BLaER1 treated with 17β-estradiol and CSF1 and Interleukin-3, amounts not matched to agents 10 nM and 100 nM (cell line): ENCODE measurements around the gene LRBA.

Experiments used
- H3K27ac ChIP-seq, 11 experiments: shearing (Covaris generic); formaldehyde crosslinking; 2 replicates each; pipeline ENCODE4 v1.8.1; 2022
- H3K27me3 ChIP-seq, 11 experiments: shearing (Covaris generic); formaldehyde crosslinking; 2 replicates each; pipeline ENCODE4 v1.8.1; 2022
- H3K36me3 ChIP-seq, 11 experiments: shearing (Covaris generic); formaldehyde crosslinking; 2 replicates each; pipeline ENCODE4 v1.8.1; 2022
- H3K4me1 ChIP-seq, 10 experiments: shearing (Covaris generic); formaldehyde crosslinking; 2 replicates each; pipeline ENCODE4 v1.8.1; 2022
- H3K4me2 ChIP-seq, 11 experiments: shearing (Covaris generic); formaldehyde crosslinking; 2 replicates each; pipeline ENCODE4 v1.8.1; 2022
- H3K4me3 ChIP-seq, 10 experiments: shearing (Covaris generic); formaldehyde crosslinking; 2 replicates each; pipeline ENCODE4 v1.8.1; 2022
- H3K9ac ChIP-seq, 11 experiments: shearing (Covaris generic); formaldehyde crosslinking; 2 replicates each; pipeline ENCODE4 v1.8.1; 2022
- H3K9me3 ChIP-seq, 11 experiments: shearing (Covaris generic); formaldehyde crosslinking; replicated peaks in 1 of 11; 2 replicates each; pipeline ENCODE4 v1.8.1; 2022
- H4K20me1 ChIP-seq, 11 experiments: shearing (Covaris generic); formaldehyde crosslinking; 2 replicates each; pipeline ENCODE4 v1.8.1; 2022
- Cebpa-rat ChIP-seq, 11 experiments: shearing (Covaris generic); IDR thresholded peaks; 2 replicates each; pipeline ENCODE4 v1.8.1; 2022

Gene LRBA

DNA sequence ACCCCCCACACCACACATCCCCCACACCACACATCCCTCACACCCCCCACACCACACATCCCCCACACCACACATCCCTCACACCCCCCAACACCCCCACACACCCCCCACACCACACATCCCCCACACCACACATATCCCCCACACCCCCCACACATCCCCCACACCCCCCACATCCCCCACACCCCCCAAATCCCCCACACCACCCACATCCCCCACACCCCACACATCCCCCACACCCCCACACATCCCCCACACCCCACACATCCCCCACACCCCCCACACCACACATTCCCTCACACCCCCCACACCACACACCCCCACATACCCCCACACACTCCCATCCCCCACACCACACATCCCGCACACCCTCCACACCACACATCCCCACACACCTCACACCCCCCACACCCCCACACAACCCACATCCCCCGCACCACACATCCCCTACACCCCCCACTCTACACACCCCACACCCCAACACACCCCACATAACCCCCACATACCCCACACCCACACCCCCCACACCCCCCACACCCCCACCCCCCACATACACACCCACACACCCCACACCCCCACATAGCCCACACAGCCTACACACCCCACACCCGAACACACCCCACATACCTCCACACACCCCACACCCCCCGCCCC, 764.0 kb downstream of the LRBA start:
- TF ChIP-seq Cebpa-rat (IDR thresholded peaks at IDR 0.05): no peak
- no peaks in the 10 kb centered on the region for H4K20me1 ChIP-seq
- H3K9ac ChIP-seq: no peak overlapping the region
- no peak overlapping the region for H3K27ac ChIP-seq
- H3K4me2 ChIP-seq: no peak overlapping the region
- H3K4me1 ChIP-seq: peaks cover 0 to 8% (median 0%) of the 10 kb centered on the region in 10 experiments; a peak in 6 of 20 replicates
- no peak overlapping the region for H3K4me3 ChIP-seq
- peaks cover 0 to 15% (median 0%) of the 10 kb centered on the region in 11 experiments; a peak in 4 of 22 replicates for H3K36me3 ChIP-seq
- no peaks in the 10 kb centered on the region for H3K9me3 ChIP-seq
- H3K27me3 ChIP-seq: no peaks in the 10 kb centered on the region

DNA sequence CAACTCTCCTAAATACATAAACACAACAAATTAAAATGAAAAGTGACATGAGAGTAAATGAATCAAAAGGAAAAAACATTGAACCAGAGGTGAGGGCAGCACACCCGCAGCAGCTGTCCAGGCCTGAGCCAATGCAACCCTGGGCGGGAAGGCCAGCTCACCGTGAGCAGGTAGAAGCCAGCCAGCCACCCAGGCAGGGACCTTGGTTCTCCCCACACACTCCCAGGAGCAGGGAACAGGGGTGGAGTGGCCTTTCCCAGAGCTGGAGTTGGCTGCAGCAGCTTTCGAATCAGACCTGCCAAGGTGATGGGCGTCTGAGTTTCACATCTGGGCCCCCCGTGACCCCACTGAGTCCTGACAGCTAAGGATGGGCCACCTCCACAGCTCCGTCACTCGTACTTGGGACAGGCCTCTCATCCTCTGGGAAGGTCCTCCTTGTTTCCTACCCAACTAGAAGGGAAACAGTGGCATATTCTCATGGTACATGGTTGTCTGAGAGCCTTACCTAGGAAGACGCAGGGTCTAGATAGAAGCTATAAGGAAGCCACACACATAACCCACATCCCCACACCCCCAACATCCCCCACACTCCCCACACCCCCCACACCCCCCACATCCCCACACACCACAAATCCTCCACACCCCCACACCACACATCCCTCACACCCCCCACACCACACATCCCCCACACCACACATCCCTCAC, 764.6 kb downstream of the LRBA start:
- Histone ChIP-seq H3K9ac (no peak overlapping the region), H3K4me1 (peaks cover 0 to 8% (median 0%) of the 10 kb centered on the region in 10 experiments; a peak in 6 of 20 replicates), H3K4me2 (no peak overlapping the region), H3K27me3 (no peaks in the 10 kb centered on the region), H3K36me3 (peaks cover 0 to 15% (median 0%) of the 10 kb centered on the region in 11 experiments; a peak in 4 of 22 replicates), H4K20me1 (no peaks in the 10 kb centered on the region), H3K9me3 (no peaks in the 10 kb centered on the region), H3K4me3 (no peak overlapping the region), H3K27ac (0 out of 22 replicates have a peak overlapping the region, but pooled peaks of 1 of the 11 experiments have one; percentile 8)
- TF ChIP-seq Cebpa-rat (IDR thresholded peaks at IDR 0.05): no peak

DNA sequence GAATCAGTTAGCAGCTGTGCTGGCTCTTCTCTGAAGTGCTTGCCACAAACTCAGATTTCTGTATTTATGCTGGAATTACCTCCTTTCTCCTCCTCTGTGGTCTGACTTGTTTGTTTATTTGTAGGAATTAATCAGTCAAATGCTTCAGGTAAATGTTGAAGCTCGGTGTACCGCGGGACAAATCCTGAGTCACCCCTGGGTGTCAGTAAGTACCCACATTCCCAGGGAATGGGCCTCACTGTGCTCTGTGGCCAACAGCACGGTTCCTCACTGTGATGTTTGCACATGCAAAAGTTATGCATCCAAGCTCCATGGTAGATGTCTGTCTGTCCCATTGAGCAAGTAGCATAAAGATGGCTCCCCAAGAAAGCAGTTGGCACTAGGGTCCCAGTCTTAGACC, 766.9 kb downstream of the LRBA start:
- H3K4me2 ChIP-seq: no peak overlapping the region

DNA sequence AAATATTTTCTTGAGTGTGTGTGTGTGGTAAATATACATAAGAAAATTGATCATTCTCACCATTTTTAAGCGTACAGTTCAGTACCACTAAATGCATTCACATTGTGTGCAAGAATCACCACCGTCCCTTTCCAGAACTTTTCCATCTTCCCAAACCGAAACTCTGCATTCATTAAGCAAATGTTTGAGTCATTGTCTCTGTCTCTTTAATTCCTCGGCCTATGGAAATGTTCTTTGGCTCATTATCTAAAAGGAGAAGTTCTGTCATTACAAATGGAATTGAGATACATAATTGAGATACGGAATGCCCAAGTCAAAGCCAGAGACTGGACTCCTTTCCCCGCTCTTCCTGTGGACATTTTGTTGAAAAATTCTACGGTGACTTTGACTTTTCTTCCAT, 767.9 kb downstream of the LRBA start:
- Histone ChIP-seq H3K9ac (no peak overlapping the region), H3K4me3 (no peak overlapping the region), H3K4me1 (no peaks in the 10 kb centered on the region), H3K36me3 (peaks cover 0 to 14% (median 0%) of the 10 kb centered on the region in 11 experiments; a peak in 4 of 22 replicates), H3K27ac (no peak overlapping the region), H4K20me1 (no peaks in the 10 kb centered on the region), H3K4me2 (no peak overlapping the region), H3K9me3 (no peaks in the 10 kb centered on the region), H3K27me3 (no peaks in the 10 kb centered on the region)
- TF ChIP-seq Cebpa-rat (IDR thresholded peaks at IDR 0.05): no peak

More for the DNA sequence above, 766.9 kb downstream of the LRBA start:
- H3K36me3 ChIP-seq: peaks cover 0 to 14% (median 0%) of the 10 kb centered on the region in 11 experiments; a peak in 4 of 22 replicates
- no peaks in the 10 kb centered on the region for H3K27me3 ChIP-seq
- no peaks in the 10 kb centered on the region for H3K4me1 ChIP-seq
- TF ChIP-seq Cebpa-rat (IDR thresholded peaks at IDR 0.05): no peak
- H4K20me1 ChIP-seq: no peaks in the 10 kb centered on the region
- H3K9me3 ChIP-seq: no peaks in the 10 kb centered on the region
- H3K9ac ChIP-seq: no peak overlapping the region
- no peak overlapping the region for H3K27ac ChIP-seq
- H3K4me3 ChIP-seq: no peak overlapping the region

DNA sequence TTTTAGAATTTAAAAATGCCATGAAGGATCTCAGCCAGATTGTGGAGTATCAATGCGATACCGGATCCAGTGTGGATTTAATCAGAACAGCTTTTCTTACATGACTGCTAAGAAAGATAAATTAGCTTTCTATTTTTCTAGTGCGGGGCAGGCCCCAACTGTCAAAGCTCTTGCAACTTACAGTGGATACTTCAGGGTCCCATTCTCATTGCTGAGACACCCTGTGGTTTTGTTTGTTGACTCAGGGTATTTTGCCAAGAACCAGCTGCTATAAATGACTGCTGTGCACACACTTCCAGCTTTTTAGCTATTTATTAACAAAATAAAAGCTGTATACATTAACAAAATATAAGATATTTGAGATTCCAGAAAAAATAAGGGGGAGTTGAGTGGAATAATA, 770.5 kb downstream of the LRBA start:
- no peaks in the 10 kb centered on the region for H4K20me1 ChIP-seq

DNA sequence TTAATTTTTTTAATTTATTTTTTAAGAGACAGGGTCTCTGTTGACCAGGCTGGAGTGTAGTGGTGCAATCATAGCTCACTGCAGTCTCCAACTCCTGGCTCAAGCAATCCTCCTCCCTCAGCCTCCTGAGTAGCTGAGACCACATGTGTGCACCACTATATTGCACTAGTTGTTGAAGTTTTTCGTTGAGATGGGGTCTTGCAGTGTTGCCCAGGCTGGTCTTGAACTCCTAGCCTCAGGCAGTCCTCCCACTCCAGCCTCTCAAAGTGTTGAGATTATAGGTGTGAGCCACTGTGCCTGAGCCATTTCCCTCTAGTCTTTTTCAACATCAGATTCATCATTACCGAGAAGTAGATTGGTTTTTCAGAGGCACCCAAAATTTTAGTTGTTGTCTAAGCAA, 771.2 kb downstream of the LRBA start:
- no peaks in the 10 kb centered on the region for H3K27me3 ChIP-seq
- H3K36me3 ChIP-seq: peaks cover 0 to 13% (median 0%) of the 10 kb centered on the region in 11 experiments; a peak in 4 of 22 replicates
- TF ChIP-seq Cebpa-rat (IDR thresholded peaks at IDR 0.05): no peak
- H3K4me2 ChIP-seq: no peak overlapping the region
- H3K4me1 ChIP-seq: no peaks in the 10 kb centered on the region
- H3K4me3 ChIP-seq: no peak overlapping the region
- H4K20me1 ChIP-seq: no peaks in the 10 kb centered on the region
- no peaks in the 10 kb centered on the region for H3K9me3 ChIP-seq
- no peak overlapping the region for H3K9ac ChIP-seq
- H3K27ac ChIP-seq: no peak overlapping the region

More for the DNA sequence above, 770.5 kb downstream of the LRBA start:
- Histone ChIP-seq H3K4me2 (no peak overlapping the region), H3K36me3 (peaks cover 0 to 14% (median 0%) of the 10 kb centered on the region in 11 experiments; a peak in 4 of 22 replicates), H3K27me3 (no peaks in the 10 kb centered on the region), H3K9me3 (no peaks in the 10 kb centered on the region), H3K27ac (no peak overlapping the region), H3K9ac (no peak overlapping the region), H3K4me1 (no peaks in the 10 kb centered on the region), H3K4me3 (no peak overlapping the region)
- no peak for TF ChIP-seq Cebpa-rat (IDR thresholded peaks at IDR 0.05)

DNA sequence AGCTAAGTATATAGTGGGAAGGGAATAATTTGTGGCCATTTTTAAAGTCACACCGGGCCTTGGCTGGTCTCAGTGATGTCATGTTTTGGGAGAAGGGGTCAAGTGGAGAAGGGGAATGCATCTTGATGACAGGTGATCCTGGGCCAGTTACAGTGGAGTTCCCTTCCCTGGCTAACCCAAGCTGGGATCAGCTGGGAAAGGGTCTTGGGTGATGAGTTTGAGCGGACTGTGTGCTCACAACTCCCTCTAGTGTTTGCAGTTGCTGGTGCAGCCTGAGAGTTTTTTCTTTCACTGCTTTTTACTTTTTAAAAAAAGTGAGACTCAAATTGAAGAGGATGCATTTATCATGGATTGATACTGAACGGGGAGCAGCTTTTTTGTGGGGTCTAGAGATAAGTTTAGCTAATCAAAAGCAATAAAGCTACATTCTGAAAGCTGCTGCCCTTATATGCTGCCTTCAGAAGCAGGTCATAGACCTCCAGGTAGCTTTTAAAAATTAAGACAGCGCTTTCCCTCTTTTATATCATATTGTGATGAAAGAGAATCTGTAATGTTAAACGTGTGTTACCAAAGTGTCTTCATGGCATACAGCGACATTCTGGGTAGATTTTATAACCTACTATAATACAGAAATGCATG, 772.1 kb downstream of the LRBA start:
- Histone ChIP-seq H3K4me2 (no peak overlapping the region), H3K9ac (no peak overlapping the region), H3K27me3 (no peaks in the 10 kb centered on the region), H3K4me1 (no peaks in the 10 kb centered on the region), H3K9me3 (no peaks in the 10 kb centered on the region), H3K36me3 (peaks cover 0 to 8% (median 0%) of the 10 kb centered on the region in 11 experiments; a peak in 3 of 22 replicates), H3K4me3 (no peak overlapping the region), H3K27ac (no peak overlapping the region), H4K20me1 (no peaks in the 10 kb centered on the region)
- no peak for TF ChIP-seq Cebpa-rat (IDR thresholded peaks at IDR 0.05)

DNA sequence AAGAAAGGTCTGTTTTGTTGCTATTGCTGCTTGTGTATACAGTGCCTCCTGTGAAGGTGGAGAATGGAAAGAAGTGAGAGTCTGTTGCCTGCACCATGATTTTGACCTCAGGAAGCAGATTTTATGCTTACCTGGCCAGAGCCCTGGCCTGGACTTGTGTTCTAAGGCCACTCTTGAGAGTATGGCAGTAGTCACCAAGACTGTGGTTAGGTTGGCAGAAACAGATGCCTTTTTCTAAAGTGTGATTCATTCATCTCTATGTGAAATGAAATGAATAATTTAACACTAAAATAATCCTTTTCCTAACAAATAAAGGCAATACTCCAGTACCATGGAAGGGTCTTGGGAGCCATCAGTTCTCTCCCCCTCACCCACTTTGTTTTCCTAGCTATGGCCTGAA, 775.1 kb downstream of the LRBA start:
- no peaks in the 10 kb centered on the region for H3K27me3 ChIP-seq

DNA sequence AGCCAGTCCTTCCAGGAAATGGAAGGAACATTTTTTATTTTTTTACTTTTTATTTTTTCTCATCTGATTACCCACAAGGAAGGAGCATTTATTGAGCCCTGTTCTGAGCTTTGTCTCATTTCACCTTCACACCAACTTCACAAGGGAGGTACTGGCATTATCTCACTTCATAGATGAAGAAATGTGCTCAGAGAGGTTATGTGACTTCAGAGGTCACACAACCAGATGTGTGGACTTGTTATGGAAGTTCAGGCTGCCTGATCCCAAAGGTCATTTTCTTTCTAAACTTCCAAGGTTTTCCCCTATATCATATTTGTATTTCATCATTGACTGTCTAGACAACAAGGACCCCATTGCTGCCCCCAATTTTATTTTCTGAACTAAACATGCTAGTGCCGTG, 776.5 kb downstream of the LRBA start:
- no peak overlapping the region for H3K9ac ChIP-seq
- peaks cover 0 to 19% (median 8%) of the 10 kb centered on the region in 11 experiments; a peak in 13 of 22 replicates for H3K36me3 ChIP-seq
- H4K20me1 ChIP-seq: no peaks in the 10 kb centered on the region
- TF ChIP-seq Cebpa-rat (IDR thresholded peaks at IDR 0.05): no peak
- no peaks in the 10 kb centered on the region for H3K27me3 ChIP-seq
- no peak overlapping the region for H3K27ac ChIP-seq
- H3K9me3 ChIP-seq: no peaks in the 10 kb centered on the region
- H3K4me2 ChIP-seq: no peak overlapping the region
- no peak overlapping the region for H3K4me3 ChIP-seq
- H3K4me1 ChIP-seq: no peaks in the 10 kb centered on the region

More for the DNA sequence above, 775.1 kb downstream of the LRBA start:
- Histone ChIP-seq H3K4me1 (no peaks in the 10 kb centered on the region), H4K20me1 (no peaks in the 10 kb centered on the region), H3K9ac (no peak overlapping the region), H3K9me3 (no peaks in the 10 kb centered on the region), H3K27ac (no peak overlapping the region), H3K4me3 (no peak overlapping the region), H3K4me2 (no peak overlapping the region), H3K36me3 (peaks cover 0 to 8% (median 0%) of the 10 kb centered on the region in 11 experiments; a peak in 4 of 22 replicates)
- TF ChIP-seq Cebpa-rat (IDR thresholded peaks at IDR 0.05): no peak
